H1 (cell line): ENCODE data around the gene CRYBG3. TPM values are rescaled to one million over a fixed set of nuclear protein-coding genes. Genes with fewer than 3 reads are reported as not detected.

ENCODE experiments used
- CTCF ChIA-PET: fragments of 300-600 bp; sonication (Branson Sonifier 250); formaldehyde crosslinking; loops from one replicate; lab custom pipeline; 2021; ENCODE audit not compliant: partially characterized antibody; lab: Charles Lee
- POLR2A ChIA-PET: fragments of 300-600 bp; sonication (Branson Sonifier 250); formaldehyde crosslinking; loops from one replicate; lab custom pipeline; 2021; ENCODE audit warnings: inconsistent platforms; ENCODE audit not compliant: partially characterized antibody; lab: Charles Lee
- DNase-seq, 2 experiments: peaks; one replicate each; pipeline versions ENCODE4 v3.0.0 to v3.0.0-alpha.2; 2010 to 2022; ENCODE audit warnings: low spot score in 2 of 2, low read depth in 1 of 2, mixed read lengths in 1 of 2
- FAIRE-seq: peaks from 2 replicates; lab custom pipeline; 2011; peaks lifted over from hg19 to GRCh38; lab: Jason Lieb, UNC
- H2AFZ ChIP-seq: 2 replicates; pipeline ENCODE4 v1.8.1; 2012; ENCODE audit warnings: low read length, inconsistent platforms
- H2AK5ac ChIP-seq: 2 replicates; pipeline ENCODE4 v1.6.1; 2013; ENCODE audit warnings: low read depth, low read length
- H2BK120ac ChIP-seq: replicated peaks from 2 replicates; pipeline ENCODE3; 2013; ENCODE audit warnings: low read depth, low read length, inconsistent platforms
- H2BK12ac ChIP-seq: 2 replicates; pipeline ENCODE4 v1.6.1; 2013; ENCODE audit warnings: low read depth, low read length
- H2BK15ac ChIP-seq: 2 replicates; pipeline ENCODE4 v1.6.1; 2013; ENCODE audit warnings: low read length
- H2BK20ac ChIP-seq: 2 replicates; pipeline ENCODE4 v1.6.1; 2013; ENCODE audit warnings: low read length
- H2BK5ac ChIP-seq: 2 replicates; pipeline ENCODE4 v1.6.1; 2013; ENCODE audit warnings: low read depth, low read length
- H3K14ac ChIP-seq: 2 replicates; pipeline ENCODE4 v1.6.1; 2013; ENCODE audit warnings: inconsistent platforms; ENCODE audit not compliant: insufficient read length
- H3K18ac ChIP-seq: 2 replicates; pipeline ENCODE4 v1.6.1; 2013; ENCODE audit warnings: low read length; ENCODE audit errors: extremely low read depth
- H3K23ac ChIP-seq: 2 replicates; pipeline ENCODE4 v1.6.1; 2013; ENCODE audit warnings: inconsistent platforms; ENCODE audit not compliant: insufficient read length
- H3K23me2 ChIP-seq: 2 replicates; pipeline ENCODE4 v1.6.1; 2013; ENCODE audit warnings: low read depth, low read length
- H3K27ac ChIP-seq: 2 replicates; pipeline ENCODE4 v1.6.1; 2011; ENCODE audit warnings: low read depth, low read length, inconsistent platforms
- H3K27me3 ChIP-seq, 4 experiments: replicated peaks in 1 of 4; 1 replicate in 1 of 4; 2 replicates in 3 of 4; pipeline versions ENCODE4 v1.6.1 to v1.8.1; 2011 to 2013; ENCODE audit warnings: low read length in 3 of 4, mild to moderate bottlenecking in 3 of 4, inconsistent platforms in 2 of 4, mixed read lengths in 2 of 4, moderate library complexity in 1 of 4; ENCODE audit not compliant: control insufficient read depth in 3 of 4, insufficient read depth in 3 of 4; ENCODE audit errors: extremely low read depth in 1 of 4
- H3K36me3 ChIP-seq, 4 experiments: 2 replicates each; pipeline versions ENCODE4 v1.6.1 to v1.8.1; 2011 to 2013; ENCODE audit warnings: mild to moderate bottlenecking in 4 of 4, low read length in 3 of 4, moderate library complexity in 2 of 4, control low read depth in 1 of 4, inconsistent platforms in 1 of 4; ENCODE audit not compliant: insufficient read depth in 4 of 4, control insufficient read depth in 2 of 4
- H3K4ac ChIP-seq: replicated peaks from 2 replicates; pipeline ENCODE3; 2013; ENCODE audit warnings: low read length, low read depth, mixed read lengths, inconsistent platforms; ENCODE audit not compliant: insufficient read length
- H3K4me1 ChIP-seq, 4 experiments: replicated peaks in 1 of 4; 1 replicate in 1 of 4; 2 replicates in 3 of 4; pipeline versions ENCODE4 v1.6.1 to v1.8.1; 2011 to 2013; ENCODE audit warnings: low read length in 3 of 4, inconsistent platforms in 2 of 4, mixed read lengths in 1 of 4; ENCODE audit not compliant: insufficient read depth in 4 of 4, control insufficient read depth in 3 of 4
- H3K4me2 ChIP-seq, 2 experiments: 2 replicates each; pipeline versions ENCODE4 v1.6.1 to v1.8.1; 2011 to 2013; ENCODE audit warnings: low read depth in 2 of 2, low read length in 2 of 2, control low read depth in 1 of 2, inconsistent platforms in 1 of 2, mild to moderate bottlenecking in 1 of 2; ENCODE audit not compliant: insufficient read depth in 1 of 2
- H3K4me3 ChIP-seq, 4 experiments: fragments of 200-600, 300-600 bp in 1 of 4; sonication (generic), shearing (Covaris generic), sonication (Bioruptor Twin) in 1 of 4; 2 replicates each; pipeline versions ENCODE4 v1.5.1 to v1.8.1; 2011 to 2016; ENCODE audit warnings: low read length in 4 of 4, low read depth in 3 of 4, control low read depth in 2 of 4, inconsistent platforms in 2 of 4, mild to moderate bottlenecking in 2 of 4, mixed read lengths in 1 of 4, moderate library complexity in 1 of 4; ENCODE audit not compliant: insufficient read depth in 2 of 4; ENCODE audit errors: extremely low read depth in 1 of 4
- H3K56ac ChIP-seq: replicated peaks from 2 replicates; pipeline ENCODE3; 2013; ENCODE audit warnings: low read depth, mild to moderate bottlenecking, mixed read lengths, low read length, inconsistent platforms; ENCODE audit not compliant: insufficient read length
- H3K79me1 ChIP-seq: 2 replicates; pipeline ENCODE4 v1.6.1; 2013; ENCODE audit warnings: low read depth, low read length, control low read depth
- H3K79me2 ChIP-seq, 2 experiments: 2 replicates each; pipeline versions ENCODE4 v1.6.1 to v1.8.1; 2012 to 2013; ENCODE audit warnings: low read length in 2 of 2, mild to moderate bottlenecking in 2 of 2, inconsistent platforms in 1 of 2; ENCODE audit not compliant: insufficient read depth in 2 of 2, control insufficient read depth in 1 of 2
- H3K9ac ChIP-seq, 4 experiments: replicated peaks in 1 of 4; 1 replicate in 1 of 4; 2 replicates in 3 of 4; pipeline versions ENCODE4 v1.6.1 to v1.8.1; 2011 to 2013; ENCODE audit warnings: low read depth in 3 of 4, low read length in 3 of 4, control low read depth in 2 of 4, mild to moderate bottlenecking in 2 of 4, moderate library complexity in 2 of 4, inconsistent platforms in 1 of 4; ENCODE audit errors: extremely low read depth in 1 of 4
- H3K9me3 ChIP-seq, 2 experiments: 2 replicates each; pipeline versions ENCODE4 v1.6.1 to v1.8.1; 2012 to 2013; ENCODE audit warnings: mild to moderate bottlenecking in 2 of 2, moderate library complexity in 2 of 2, control low read depth in 1 of 2, inconsistent platforms in 1 of 2, low read depth in 1 of 2, low read length in 1 of 2, mixed read lengths in 1 of 2; ENCODE audit not compliant: insufficient read depth in 2 of 2
- H4K20me1 ChIP-seq, 2 experiments: replicated peaks in 1 of 2; 2 replicates each; pipeline versions ENCODE3 to v1.8.1; 2011 to 2013; ENCODE audit warnings: inconsistent platforms in 2 of 2, low read length in 2 of 2, mild to moderate bottlenecking in 1 of 2; ENCODE audit not compliant: insufficient read depth in 2 of 2, control insufficient read depth in 1 of 2
- H4K5ac ChIP-seq: 2 replicates; pipeline ENCODE4 v1.6.1; 2013; ENCODE audit warnings: low read length, low read depth, mixed read lengths, inconsistent platforms; ENCODE audit not compliant: insufficient read length
- H4K8ac ChIP-seq: 2 replicates; pipeline ENCODE4 v1.8.0; 2013; ENCODE audit warnings: mild to moderate bottlenecking, moderate library complexity, low read length, inconsistent platforms; ENCODE audit not compliant: insufficient read depth; ENCODE audit errors: extremely low read depth
- H4K91ac ChIP-seq: replicated peaks from 2 replicates; pipeline ENCODE3; 2013; ENCODE audit warnings: low read length, mixed read lengths, inconsistent platforms; ENCODE audit not compliant: insufficient read length
- USF2 ChIP-seq: IDR thresholded peaks from 2 replicates; pipeline ENCODE4 v1.6.1; 2011; ENCODE audit warnings: low read length, improper control_type of control experiment
- WGBS, 2 experiments: shearing (Covaris generic) in 1 of 2; methylation state at CpG; one replicate each; pipeline versions ENCODE4 v1.1.6 to v1.1.7; 2013 to 2015; ENCODE audit warnings: low lambda C conversion rate in 2 of 2, mixed read lengths in 2 of 2, inconsistent platforms in 1 of 2, low coverage in 1 of 2, missing lambda C conversion rate in 1 of 2; ENCODE audit not compliant: insufficient replicate concordance in 2 of 2, insufficient coverage in 1 of 2, insufficient read length in 1 of 2; ENCODE audit errors: extremely low coverage in 1 of 2, missing lambda C conversion rate in 1 of 2; 5-methylcytosine and 5-hydroxymethylcytosine counted together
- polyA plus RNA-seq, 7 experiments: library from polyadenylated mRNA; depleted of rRNA in 3 of 7; stranded (reverse) in 5 of 7; unstranded in 2 of 7; fragments of >200 nt in 5 of 7; fragments of 200-250 nt in 2 of 7; gene quantifications; 1 replicate in 5 of 7; 2 replicates in 1 of 7; 4 replicates in 1 of 7; pipeline versions ENCODE4 v1.2.1 to v1.2.3, GENCODE V29; 2011 to 2013; ENCODE audit warnings: missing spikeins in 2 of 7, mixed read lengths in 2 of 7
- total RNA-seq: library from RNA; stranded (reverse); fragmentation: NEBNext Ultra II Directional; extraction: Animal tissue kit (Norgen Biotek cat#: 25700); gene quantifications from 2 replicates; pipeline ENCODE4 v1.2.1, GENCODE V29; 2021

Gene CRYBG3
- total and polyA plus RNA-seq, 2 of the 8 experiments (the other 6 are each of a cell fraction or from before 2014, with no cell fraction given), result 2.1 to 8.0 TPM

- H3K23ac ChIP-seq, result no peak overlapping the region
- no peak overlapping the region for H2BK5ac ChIP-seq
- H3K18ac ChIP-seq, result no peak overlapping the region
- no peaks in the 10 kb centered on the region for H3K27me3 ChIP-seq
- no peak overlapping the region for H2BK20ac ChIP-seq
- H3K9ac ChIP-seq, result no peak overlapping the region
- no peak overlapping the region for H2BK120ac ChIP-seq
- H4K5ac ChIP-seq, result no peak overlapping the region
- no peaks in the 10 kb centered on the region for H3K36me3 ChIP-seq
- no peak overlapping the region for H2BK15ac ChIP-seq
- H4K20me1 ChIP-seq, result peaks cover 0 to 10% of the 10 kb centered on the region in 2 experiments
- FAIRE-seq, result no peak
- H3K23me2 ChIP-seq, result peaks cover 11% of the 10 kb centered on the region; the same call in 1 of the 2 replicates
- no peaks in the 10 kb centered on the region for H3K79me1 ChIP-seq
- H3K4ac ChIP-seq, result no peak overlapping the region
- peaks cover 0 to 7% (median 3%) of the 10 kb centered on the region in 4 experiments; a peak in 2 of 7 replicates for H3K4me1 ChIP-seq
- H3K4me3 ChIP-seq, result no peak overlapping the region
- H2AK5ac ChIP-seq, result no peak overlapping the region
- H4K91ac ChIP-seq, result no peak overlapping the region
- no peak overlapping the region for H3K56ac ChIP-seq
- no peak overlapping the region for H2BK12ac ChIP-seq
- no peak overlapping the region for H3K27ac ChIP-seq
- H3K4me2 ChIP-seq, result no peak overlapping the region
- H4K8ac ChIP-seq, result no peak overlapping the region
- H3K9me3 ChIP-seq, result no peaks in the 10 kb centered on the region
- no peak overlapping the region for H2AFZ ChIP-seq
- H3K79me2 ChIP-seq, result no peaks in the 10 kb centered on the region
- POLR2A ChIA-PET, result interaction anchor here (1.1 kb wide), 1 partner anchor 9 kb away, joined by 3 read pairs; no protein-coding TSS in a partner anchor
- TF ChIP-seq USF2, result no peak
- TF ChIP-seq, all 59 proteins: peak for 0
- no peak for DNase-seq
- no peak overlapping the region for H3K14ac ChIP-seq
- WGBS, 2 experiments, result 83% methylated on average over 2 of the region's 2 CpGs; no CpG with 5 or more reads in 1 of the 2 experiments
- CTCF ChIA-PET, result interaction anchor here (0.7 to 1.6 kb wide), 3 partner anchors 22 to 31 kb away, joined by 3 to 4 read pairs (median 3); no protein-coding TSS in a partner anchor
Observed at GRCh38 chr3:97990624-97991292, 168.9 kb downstream of the CRYBG3 start.
